Stimulated activated CD4-positive, alpha-beta T cell treated with anti-CD3 and anti-CD28 coated beads, Interleukin-2, amount 100 ng/mL, for 24 hours (primary cell): ENCODE results near the gene CDHR4.
"Not testable (repeated sequence)": the region's sequence is repeated elsewhere in the genome, so short reads cannot be mapped to it uniquely, and the experiment has no call there.

Source experiments
- DNase-seq, 2 donors: peaks; one replicate each; pipeline ENCODE4 v3.0.0-alpha.2; 2020

CDHR4 gene

GRCh38 chr3:49799761-49800160 is at the start of gene CDHR4:
Gene CDHR4, minus strand, starts transcription at chr3:49799873. Its CDS starts 61 bp downstream, at chr3:49799812.
- DNase-seq = no peak

- DNase-seq = no peak
These were observed 46.0 kb upstream of the CDHR4 start for GRCh38 chr3:49845694-49846093.

GRCh38 chr3:49844464-49845183 is 45.0 kb upstream of the CDHR4 start:
- no peak for DNase-seq

GRCh38 chr3:49842843-49843517 is 43.3 kb upstream of the CDHR4 start:
- DNase-seq = no peak

- DNase-seq = no peak
These were observed 42.1 kb upstream of the CDHR4 start for GRCh38 chr3:49841806-49842205.

- no peak for DNase-seq
These were observed 41.5 kb upstream of the CDHR4 start for GRCh38 chr3:49841126-49841696.

GRCh38 chr3:49840388-49840787 is 40.7 kb upstream of the CDHR4 start:
- DNase-seq = no peak

GRCh38 chr3:49839193-49839809 is 39.6 kb upstream of the CDHR4 start:
- DNase-seq = peak; percentile 82 to 83

- DNase-seq = no peak
These were observed 31.7 kb upstream of the CDHR4 start for GRCh38 chr3:49831341-49831740.

- no peak for DNase-seq
These were observed 26.3 kb upstream of the CDHR4 start for GRCh38 chr3:49826016-49826415.

GRCh38 chr3:49823131-49823530 is 23.5 kb upstream of the CDHR4 start:
- DNase-seq = not testable (repeated sequence)

GRCh38 chr3:49813497-49814174 is 14.0 kb upstream of the CDHR4 start, which contains the start of gene UBA7:
Gene UBA7, minus strand, starts transcription at chr3:49813953. Its CDS starts 166 bp downstream, at chr3:49813787.
- peak; percentile 44 to 49 for DNase-seq

GRCh38 chr3:49812916-49813496 is 13.3 kb upstream of the CDHR4 start:
- no peak for DNase-seq

- no peak for DNase-seq
These were observed 7.9 kb upstream of the CDHR4 start for GRCh38 chr3:49807431-49808114.

GRCh38 chr3:49806850-49807249 is 7.2 kb upstream of the CDHR4 start:
- DNase-seq = no peak

- no peak for DNase-seq
These were observed 6.4 kb upstream of the CDHR4 start for GRCh38 chr3:49805897-49806701.

GRCh38 chr3:49805367-49805782 is 5.7 kb upstream of the CDHR4 start:
- DNase-seq = no peak

- no peak for DNase-seq
These were observed 4.7 kb upstream of the CDHR4 start for GRCh38 chr3:49804141-49805041.

- DNase-seq = peak; percentile 55 to 56
These were observed 3.9 kb upstream of the CDHR4 start for GRCh38 chr3:49803465-49804140.
